Medulla oblongata (tissue), 1 donor: ENCODE data around the gene SOAT2.
"Not testable (repeated sequence)": the region's sequence is repeated elsewhere in the genome, so short reads cannot be mapped to it uniquely, and the experiment has no call there.

Source experiments
- DNase-seq: peaks from one replicate; pipeline ENCODE4 v3.0.0-alpha.2; 2015; ENCODE audit errors: extremely low spot score

SOAT2 gene

DNA sequence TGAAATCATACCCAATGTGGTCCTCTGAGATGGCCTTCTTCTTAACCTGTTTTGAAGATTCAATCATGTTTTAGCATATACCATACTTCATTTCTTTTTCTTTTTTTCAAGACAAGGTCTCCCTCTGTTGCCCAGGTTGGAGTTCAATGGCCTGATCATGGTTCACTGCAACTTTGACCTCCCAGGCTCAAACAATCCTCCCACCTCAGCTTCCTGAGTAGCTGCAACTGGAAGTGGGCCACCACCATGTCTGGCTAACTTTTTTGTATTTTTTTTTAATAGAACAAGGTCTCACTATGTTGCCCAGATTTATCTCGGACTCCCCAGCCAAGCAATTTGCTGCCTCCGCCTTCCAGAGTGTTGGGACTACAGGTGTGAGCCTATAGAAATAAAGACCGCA is 30.4 kb downstream of the SOAT2 start:
- no peak for DNase-seq

DNA sequence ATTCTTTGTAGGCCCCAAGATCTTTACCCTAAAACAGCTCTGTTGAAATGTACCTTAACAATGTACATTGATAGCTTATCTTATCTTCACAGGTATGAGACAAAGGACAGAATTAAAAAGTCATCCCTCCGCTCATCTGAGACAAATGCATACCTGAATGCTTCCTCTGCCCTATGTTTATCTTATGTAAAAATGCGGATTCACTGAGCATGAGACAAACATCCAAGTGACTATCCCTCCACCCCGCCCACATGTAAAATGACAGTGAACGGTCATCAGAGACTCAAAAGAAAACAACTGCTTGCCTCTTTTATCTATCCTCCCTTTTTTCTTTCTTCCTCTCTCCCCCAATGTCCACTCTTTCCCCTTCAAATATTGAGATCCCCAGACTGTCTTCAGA is 40.1 kb downstream of the SOAT2 start:
- no peak for DNase-seq

- no peak for DNase-seq
Measured at GRCh38 chr12:53145383-53146260, 42.3 kb downstream of the SOAT2 start.

DNA sequence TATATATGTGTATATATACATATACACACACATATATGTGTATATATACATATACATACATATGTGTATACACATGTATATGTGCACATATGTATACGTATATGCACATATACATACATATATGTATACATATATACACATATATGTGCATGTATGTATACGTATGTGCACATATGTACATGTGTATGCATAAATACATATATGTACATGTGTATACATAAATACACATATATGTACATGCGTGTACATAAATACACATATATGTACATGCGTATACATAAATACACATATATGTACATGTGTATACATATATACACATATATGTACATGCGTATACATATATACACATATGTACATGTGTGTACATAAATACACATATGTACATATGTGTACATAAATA is 43.9 kb downstream of the SOAT2 start:
- DNase-seq = no peak

GRCh38 chr12:53147653-53148052 is 44.4 kb downstream of the SOAT2 start:
- DNase-seq = no peak

GRCh38 chr12:53151039-53151438 is 47.8 kb downstream of the SOAT2 start:
- no peak for DNase-seq

DNA sequence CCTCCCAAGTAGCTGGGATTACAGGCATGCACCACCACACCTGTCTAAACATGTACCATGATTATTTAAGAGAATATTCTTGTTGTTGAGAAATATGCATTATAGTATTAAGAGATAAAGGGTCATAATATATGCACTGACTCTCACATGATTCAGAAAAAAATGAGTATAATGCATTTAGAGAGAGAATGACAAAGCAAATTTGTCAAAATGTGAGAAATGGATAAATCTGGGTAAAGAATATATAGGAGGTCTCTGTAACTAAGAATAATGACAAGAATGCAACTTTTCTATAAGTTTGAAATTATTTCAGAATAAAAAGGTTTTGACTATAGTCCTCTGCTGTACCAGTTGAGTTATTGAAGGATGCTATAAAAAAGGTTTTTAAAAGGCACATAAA is 49.1 kb downstream of the SOAT2 start:
- no peak for DNase-seq

DNA sequence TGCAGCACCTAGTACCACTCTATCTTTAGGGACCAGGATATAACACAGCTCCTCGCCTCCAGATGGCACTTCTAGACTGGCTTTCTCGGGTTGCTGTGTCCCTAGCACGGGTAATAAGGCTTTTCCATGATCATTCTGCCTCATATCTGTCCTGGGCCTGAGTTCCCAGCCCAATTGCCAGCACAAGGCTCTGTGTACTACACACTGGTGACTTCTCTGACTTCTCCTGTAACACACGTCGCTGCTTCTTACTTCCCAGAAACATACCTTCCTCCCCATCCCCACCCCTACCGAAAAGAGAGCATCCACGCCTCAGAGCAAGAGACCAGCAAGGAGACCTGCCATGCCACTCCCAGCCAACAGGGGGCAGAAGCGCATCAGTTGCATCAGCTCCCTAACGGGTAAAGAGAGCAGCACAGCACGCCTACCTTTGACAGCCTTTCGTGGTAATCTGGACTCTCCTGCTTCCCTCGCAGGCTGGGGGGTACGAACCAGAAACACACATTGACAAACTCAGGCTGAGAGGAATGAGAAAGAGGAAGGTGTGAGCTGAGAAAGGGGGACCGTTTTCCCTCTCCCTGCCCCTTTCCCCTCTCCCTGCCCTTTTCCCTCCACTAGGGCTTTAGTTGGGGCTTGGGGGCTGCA is 56.0 kb downstream of the SOAT2 start:
- peak; percentile 87 for DNase-seq

DNA sequence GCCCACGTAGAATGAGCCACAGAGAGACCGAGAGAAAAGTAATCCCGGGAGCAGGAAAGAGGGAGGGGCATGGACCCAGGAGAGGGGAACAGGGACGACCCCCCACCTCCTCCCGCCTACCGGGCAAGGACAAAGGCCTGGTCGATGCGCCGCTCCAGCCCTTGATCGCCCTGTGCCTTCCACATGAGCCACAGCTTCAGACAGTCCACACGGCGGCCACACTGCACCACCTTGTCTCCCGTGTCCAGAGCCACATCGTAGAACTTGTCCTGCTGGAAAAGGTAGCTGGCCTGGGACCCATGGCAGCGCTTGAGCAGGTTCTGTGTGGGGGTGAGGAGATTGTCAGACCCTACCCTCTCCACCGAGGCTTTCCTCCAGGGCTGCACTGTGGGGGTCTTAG is 56.7 kb downstream of the SOAT2 start:
- no peak for DNase-seq

DNA sequence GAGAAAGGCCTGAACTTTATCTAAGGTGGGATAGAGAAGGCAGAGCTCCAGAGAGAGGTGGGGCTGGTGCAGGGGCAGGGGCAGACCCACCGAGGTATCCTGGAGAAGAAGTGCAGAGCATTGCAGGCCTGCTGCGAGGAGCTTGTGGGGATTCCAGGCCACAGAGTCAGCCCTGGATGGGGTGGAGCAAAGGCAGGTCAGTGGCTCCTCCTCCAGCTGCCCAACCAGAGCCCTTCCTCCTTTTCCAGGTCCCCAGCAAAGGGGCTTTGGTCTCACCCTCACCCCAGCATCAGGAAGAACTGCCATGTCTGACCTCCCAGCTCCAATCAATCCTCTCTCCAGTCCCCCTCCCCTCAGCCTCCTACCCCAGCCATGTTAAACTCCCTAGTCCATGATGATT is 57.4 kb downstream of the SOAT2 start:
- no peak for DNase-seq

DNA sequence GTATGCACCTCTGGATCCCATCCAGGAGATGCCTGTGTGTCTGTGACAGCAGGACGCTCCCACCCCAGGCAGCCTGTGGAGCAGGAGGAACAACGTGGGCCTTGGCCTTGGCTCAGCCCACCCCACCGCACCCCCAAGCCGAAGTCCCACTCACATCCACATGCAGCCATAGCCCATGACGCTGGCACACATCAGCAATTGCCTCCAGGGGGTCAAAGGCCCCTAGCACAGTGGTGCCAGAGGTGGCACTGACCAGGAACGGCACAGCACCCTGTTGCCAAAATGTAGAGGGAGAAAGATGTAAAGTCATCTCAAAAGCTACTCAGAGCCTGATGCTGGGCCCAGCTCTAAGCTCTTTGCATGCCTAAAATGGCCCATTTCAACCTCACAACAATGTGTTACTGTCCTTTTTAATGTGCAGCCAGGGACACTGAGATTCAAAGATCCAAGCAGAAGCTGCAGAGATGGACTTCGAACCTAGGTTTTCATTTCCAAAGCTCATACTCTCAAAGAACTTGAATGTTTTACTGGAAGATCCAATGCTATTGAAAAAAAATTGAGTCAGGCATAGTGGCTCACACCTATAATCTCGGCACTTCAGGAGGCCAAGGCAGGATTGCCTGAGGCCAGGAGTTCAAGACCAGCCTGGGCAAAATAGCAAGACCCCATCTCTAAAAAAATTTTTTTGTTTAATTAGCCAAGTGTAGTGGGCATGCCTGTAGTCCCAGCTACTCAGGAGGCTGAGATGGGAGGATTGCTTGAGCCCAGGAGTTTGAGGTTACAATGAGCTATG is 58.0 kb downstream of the SOAT2 start:
- no peak for DNase-seq

- DNase-seq = not testable (repeated sequence)
Measured at GRCh38 chr12:53163008-53163407, 59.7 kb downstream of the SOAT2 start.

DNA sequence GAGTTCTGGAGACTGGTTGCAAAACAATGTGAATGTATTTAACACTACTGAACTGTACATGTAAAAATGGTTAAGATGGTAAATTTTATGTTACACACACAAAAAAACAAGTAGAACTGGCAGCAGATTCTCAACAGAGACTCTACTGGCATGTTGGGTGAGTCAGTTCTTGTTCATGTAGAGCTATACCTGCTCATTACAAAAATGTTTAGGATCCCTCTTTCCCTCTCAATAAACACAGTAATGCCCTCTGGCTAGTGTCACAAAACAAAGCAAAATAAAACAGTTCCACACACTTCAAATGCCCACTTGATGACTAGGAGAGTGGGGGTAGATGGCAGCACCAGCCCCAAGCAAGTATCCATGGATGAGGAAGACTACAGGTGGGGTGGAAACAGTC is 63.6 kb downstream of the SOAT2 start:
- no peak for DNase-seq

- no peak for DNase-seq
Measured at GRCh38 chr12:53169644-53170043, 66.4 kb downstream of the SOAT2 start.

DNA sequence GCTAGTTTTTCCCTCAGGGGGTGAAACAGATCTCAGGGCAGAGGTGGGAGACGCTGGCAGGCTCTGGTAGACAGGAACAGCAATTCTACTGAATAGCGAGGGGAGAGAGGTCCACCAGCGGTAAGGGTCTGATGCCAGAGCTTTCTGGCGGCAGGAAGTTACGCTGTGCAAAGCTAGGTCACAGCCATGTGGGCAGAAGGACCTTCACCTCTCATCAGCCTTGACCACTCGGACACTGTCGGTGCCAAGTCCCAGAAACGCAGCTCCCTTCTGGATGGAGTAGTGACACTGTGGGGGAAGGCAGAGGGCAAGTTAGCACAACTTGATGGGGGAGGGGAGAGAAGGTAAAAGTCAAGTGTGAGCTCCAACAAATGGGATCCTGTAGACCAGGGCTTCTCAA is 66.9 kb downstream of the SOAT2 start:
- no peak for DNase-seq

DNA sequence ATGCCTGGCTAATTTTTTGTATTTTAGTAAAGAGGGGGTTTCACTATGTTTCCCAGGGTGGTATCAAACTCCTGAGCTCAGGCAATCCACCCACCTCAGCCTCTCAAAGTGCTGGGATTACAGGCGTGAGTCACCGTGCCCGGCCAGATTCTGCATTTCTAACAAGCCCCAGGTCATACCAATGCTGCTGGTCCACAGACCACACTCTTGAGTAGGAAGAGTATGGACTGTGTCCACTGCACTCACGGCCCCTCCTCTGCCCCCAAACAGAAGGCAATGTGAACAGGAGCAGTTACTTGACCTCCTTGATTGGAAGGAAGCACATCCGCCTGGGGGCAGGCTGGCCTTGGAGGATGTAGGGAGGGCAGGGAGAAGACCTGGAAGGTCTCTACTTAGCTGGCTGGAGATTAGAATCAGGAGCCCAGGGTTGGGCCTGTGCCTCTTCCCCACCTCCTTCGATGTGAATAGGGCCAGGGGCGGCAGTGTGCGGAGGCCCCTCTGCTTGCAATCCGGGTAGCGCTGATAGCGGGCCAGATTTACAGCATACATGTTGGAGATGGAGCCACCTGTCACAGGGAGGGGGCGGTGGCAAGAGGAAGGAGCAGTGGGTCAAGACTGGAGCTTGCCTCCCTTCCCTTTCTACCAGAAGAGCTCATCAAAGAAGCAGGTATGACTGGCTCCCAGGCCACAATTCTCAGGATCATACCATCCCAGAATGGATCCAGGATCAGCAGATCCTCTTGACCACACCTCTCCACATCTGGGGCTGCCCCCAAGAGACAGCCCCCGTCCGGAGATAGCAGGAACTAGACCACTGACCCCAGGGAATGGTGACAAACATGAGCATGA is 67.8 kb downstream of the SOAT2 start:
- no peak for DNase-seq

DNA sequence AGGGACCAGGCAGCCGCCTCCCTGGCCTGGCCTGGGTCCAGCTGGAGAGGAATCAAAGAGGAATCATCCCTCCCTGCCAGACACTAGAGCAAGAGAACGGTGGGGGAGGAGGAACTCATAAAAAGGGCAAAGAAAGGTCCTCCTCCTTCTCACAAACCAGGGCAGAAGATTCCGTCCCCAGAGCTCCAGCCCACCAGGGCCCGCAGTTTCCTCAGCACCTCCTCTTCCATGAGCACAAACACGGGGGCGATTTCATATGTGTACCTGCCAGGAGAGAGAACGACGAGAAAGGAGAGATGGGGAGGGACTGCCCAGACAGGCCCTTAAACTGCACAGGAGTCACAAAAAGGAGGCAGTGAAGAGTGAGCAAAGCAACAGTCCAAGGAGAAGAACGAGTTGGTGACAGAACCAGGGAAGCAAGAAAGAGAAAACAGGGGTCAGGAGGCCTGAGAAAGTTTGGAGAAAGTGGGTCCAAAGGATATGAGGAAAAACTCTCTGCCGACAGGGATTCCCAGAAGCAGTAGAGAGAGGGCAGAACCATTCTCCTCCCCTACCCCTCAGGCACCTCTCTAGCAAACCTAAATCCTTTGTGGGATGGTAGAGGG is 68.5 kb downstream of the SOAT2 start:
- no peak for DNase-seq

- DNase-seq = no peak
Measured at GRCh38 chr12:53172352-53172751, 69.1 kb downstream of the SOAT2 start.

- DNase-seq = no peak
Measured at GRCh38 chr12:53173085-53173715, 69.9 kb downstream of the SOAT2 start.
